Activated CD8-positive, alpha-beta memory T cell treated with anti-CD3 and anti-CD28 coated beads for 36 hours (primary cell): ENCODE measurements around the gene GAP43. TPM values are rescaled to one million over a fixed set of nuclear protein-coding genes. Genes with fewer than 3 reads are reported as not detected.

Source experiments
- CTCF ChIA-PET: fragments of 350-600 bp; sonication (Branson Sonifier 250); formaldehyde crosslinking; loops from one replicate; lab custom pipeline; 2021; ENCODE audit warnings: antibody characterized with exemption; lab: Charles Lee
- POLR2A ChIA-PET: fragments of 350-600 bp; sonication (Branson Sonifier 250); formaldehyde crosslinking; loops from one replicate; lab custom pipeline; 2021; ENCODE audit warnings: antibody characterized with exemption; lab: Charles Lee
- total RNA-seq, 2 experiments: library from RNA; stranded (reverse); gene quantifications; one replicate each; pipeline ENCODE4 v1.2.3, GENCODE V29; 2021

Gene GAP43
- total RNA-seq, 2 experiments from 2014 or later = 0.10 TPM; not detected in 1

DNA sequence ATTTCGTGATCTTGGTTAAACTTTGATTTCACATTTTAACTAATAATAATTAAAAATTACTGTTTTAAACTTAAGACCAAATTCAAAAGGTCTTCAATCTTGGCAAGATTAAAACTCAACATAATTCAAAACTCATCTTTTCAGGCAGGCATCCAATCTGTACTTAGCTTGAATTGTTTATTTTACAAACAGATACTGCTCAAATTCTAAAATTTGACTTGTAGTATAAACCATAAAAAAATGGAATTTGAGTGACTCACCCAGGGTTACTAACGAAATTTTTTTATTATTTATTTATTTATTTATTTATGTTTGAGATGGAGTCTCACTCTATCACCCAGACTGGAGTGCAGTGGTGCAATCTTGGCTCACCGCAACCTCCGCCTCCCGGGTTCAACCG is 64.4 kb downstream of the GAP43 start:
- POLR2A ChIA-PET = no interaction called here

DNA sequence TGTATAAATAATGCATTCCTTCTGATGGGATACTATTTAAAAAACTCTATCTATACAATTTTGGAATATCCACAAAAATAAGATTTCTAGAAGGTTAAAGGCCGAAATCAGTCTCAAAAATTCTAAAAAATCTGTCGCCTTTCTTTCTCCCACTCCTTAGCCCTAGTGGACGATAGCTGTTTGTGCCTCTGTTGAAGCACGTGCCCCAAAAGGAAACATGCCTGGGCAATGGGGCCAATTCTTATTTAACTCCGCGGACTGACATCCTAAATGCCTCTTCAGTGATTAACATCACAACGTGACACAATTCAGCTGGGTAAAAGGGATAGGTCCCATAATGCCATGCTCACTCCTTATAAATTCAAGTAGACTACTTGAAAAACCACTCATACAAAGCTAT is 65.1 kb downstream of the GAP43 start:
- ChIA-PET POLR2A (no interaction called here), CTCF (interaction anchor here (1.1 kb wide), 1 partner anchor 29 kb away, joined by 3 read pairs; no protein-coding TSS in a partner anchor)

More for the DNA sequence above, 64.4 kb downstream of the GAP43 start:
- CTCF ChIA-PET = no interaction called here

DNA sequence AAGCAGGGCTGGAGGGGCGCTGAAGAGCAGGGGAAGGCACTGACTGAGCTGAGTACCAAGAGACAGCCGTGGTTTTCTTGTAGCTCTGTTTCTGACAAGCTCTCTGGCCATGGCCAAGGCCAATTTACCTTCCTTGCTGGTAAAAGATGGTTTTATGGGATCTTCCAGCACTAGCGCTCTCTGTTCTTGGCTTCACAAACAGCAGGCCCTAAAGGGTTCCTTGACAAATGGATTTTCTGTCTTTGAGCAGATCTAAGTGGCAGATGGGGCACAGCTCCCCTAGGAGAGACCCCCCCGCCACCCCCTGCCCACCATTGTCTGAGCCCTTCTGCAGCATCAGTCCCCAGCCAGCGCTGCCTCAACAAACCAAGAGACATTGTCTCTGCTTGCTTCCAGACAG is 66.6 kb downstream of the GAP43 start:
- ChIA-PET POLR2A (no interaction called here), CTCF (no interaction called here)

DNA sequence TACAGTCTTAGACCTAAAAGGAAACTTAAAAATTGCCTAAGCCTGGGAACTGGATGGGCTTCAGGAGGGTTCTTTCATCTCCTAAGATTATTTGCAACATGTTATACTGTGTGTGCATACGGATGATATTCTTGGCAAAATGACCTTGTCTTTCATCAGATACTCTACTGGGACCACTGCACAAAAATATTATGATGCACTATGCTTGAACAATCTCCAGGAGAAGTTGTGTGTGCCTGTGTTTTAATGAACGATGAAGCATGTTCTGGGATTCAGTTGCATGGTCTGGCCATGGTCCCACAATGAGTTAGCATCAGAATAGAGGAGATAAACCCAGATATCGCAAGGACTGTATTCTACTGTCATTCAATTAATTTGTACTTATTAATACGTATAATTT is 68.7 kb downstream of the GAP43 start:
- POLR2A ChIA-PET = no interaction called here
- CTCF ChIA-PET = interaction anchor here (1.0 to 1.3 kb wide), 2 partner anchors 19 to 93 kb away, joined by 3 read pairs; no protein-coding TSS in a partner anchor

DNA sequence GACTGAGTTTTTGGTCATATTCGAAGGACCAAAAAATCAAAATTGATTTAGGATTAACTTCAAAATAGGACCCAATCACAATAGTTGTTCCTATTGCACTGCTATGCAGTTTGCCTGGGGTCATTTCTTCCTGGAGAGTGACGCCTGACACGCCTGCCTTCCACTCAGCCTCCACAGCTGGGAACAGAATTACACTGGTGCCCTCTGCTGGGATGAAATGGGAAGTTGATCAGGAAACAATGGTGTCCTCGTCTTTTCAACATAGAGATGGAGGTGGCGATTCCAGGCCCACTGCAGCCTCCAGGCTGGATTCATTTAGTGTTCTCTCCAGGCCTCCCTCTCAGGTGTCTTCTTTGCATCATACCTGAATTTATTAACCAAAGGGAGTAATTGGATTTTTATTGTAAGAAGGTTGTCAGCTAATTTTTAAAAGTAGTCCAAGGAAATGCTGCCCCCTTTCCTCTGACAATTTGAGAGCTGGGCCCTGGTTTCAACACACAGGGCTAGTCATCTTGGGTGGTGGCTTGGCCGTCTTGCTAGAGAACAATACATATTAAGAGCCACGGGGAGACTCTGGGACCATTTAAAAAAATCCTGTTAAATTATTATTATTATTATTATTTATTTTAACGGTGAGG is 69.7 kb downstream of the GAP43 start:
- CTCF ChIA-PET = interaction anchor here (0.9 to 1.4 kb wide), 6 partner anchors 11 to 601 kb away, joined by 3 to 6 read pairs (median 4); no protein-coding TSS in a partner anchor

DNA sequence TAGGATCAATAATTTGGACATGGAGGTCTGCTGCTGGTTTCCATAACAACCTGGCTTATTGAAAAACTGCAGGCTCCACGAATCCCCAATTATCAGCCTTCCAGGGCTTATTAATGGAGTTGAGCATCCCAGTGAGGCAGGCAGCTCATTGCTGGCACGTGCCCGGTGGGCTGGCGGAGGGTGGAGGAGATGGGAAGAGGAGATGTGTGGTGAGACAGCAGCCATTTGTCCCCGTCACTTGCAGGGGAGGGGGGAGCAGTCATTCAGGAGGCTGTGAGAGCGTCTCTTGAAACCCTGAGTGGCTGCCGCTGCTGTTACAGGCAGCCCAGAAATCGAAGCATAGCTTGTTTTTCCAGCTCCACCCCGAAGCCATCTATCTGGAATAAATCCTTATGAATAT is 70.6 kb downstream of the GAP43 start:
- ChIA-PET CTCF (interaction anchor here (0.9 to 1.4 kb wide), 3 partner anchors 12 to 602 kb away, joined by 3 to 6 read pairs (median 3); no protein-coding TSS in a partner anchor), POLR2A (no interaction called here)

More for the DNA sequence above, 69.7 kb downstream of the GAP43 start:
- POLR2A ChIA-PET = no interaction called here

DNA sequence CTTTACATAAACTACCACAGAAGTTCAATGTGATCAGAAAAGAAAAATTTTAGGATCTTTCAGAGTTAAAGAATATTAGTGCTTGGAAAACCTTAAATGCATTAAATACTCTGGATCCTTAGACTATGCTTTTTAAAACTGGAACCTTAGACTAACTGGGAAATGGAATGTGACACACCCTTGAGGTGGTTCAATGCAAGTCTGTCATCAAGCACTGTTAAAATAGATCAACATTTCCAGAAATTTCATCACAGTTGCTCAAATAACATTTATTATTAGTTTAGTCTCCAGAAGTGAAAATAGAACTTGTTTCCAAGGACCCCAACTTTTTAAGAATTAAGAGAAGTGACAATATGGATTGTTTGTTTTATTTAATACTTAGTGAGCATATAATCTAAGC is 71.8 kb downstream of the GAP43 start:
- ChIA-PET POLR2A (no interaction called here), CTCF (no interaction called here)

DNA sequence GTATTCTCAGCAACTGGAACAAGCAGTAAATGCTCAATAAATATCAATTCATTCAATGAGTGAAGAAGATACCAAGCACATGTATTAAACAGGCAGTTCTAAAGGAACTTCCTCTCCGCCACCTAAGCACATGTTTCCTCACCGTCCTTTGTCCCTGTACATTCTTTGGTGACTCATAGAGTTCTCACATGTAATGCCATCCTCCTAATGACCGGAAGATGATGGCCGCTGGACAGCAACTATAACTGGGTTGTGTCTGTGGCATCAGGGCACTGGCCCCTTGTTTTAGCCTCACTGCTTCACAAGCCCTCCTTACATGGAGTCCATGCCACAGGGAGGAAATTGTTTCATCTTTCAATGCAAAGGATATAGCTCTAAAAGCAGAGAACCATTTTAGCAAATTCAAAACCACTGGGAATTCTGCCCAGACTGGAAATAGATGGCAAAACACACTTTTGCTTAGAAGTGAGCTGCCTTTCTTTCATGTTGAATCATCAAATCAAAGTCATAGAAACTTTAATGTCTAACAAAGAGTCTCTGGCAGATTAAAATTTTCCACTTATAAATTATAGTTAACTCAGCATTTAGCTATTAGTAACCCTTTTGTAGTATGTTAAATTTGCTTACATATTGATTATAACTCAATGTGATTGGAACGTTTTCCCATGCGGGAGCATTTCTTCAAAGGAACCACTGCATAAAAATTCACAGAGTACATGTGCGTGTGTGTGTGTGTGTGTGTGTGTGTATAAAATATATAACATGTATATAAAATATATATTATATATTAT is 74.1 kb downstream of the GAP43 start:
- CTCF ChIA-PET = no interaction called here
- POLR2A ChIA-PET = no interaction called here

DNA sequence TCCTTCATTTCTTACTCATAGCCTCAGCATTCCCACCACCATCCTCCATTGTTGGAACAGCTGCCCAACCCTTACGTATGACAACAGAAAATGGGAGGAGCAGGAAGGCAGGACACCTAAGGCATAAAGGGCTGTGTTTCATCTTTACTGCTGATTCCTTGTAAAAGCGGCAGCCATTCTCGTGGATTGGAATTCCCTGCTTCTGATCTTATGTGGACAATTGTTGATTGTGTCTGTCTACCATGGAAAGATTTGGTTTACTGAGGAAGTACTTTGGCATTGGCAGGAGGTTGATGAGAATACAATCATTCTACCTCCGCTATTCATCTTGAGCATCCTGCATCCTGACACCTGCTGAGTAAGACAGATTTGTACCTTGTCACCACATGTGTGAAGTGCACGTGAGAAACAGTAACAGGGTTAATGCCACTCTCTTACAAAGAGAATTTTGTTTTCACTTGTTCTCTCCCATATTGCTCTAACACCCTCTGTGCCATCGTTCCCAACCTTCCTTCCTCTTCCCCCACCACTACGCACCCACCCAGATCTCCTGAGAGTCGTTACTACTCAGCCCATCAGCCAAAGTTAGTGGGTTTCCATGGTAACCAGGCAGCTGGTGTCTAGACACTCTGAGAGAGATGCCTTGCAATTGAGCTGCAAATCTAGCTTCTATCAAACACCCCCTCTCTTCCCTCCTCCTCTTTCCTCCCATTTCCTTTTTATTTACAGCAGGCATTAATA is 75.7 kb downstream of the GAP43 start:
- ChIA-PET POLR2A (no interaction called here), CTCF (no interaction called here)

DNA sequence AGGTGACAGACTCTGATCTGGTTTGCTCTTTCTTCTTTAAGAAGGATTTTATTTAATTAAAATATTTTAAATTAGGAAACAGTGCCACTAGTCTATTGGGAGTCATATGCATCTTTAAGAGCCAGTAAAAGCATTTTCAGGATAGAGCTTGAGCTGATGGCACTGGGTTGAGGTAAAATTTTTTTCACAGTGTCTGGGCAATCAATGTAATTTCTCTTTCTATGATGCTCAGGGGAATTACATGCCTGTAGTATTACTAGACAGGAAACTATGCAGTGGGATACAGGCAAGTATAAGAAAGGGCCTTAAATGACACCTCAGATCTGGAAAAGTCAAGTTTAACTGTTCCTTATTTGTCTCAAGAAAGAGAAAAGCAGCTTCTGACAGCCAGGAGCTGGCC is 76.4 kb downstream of the GAP43 start:
- POLR2A ChIA-PET = no interaction called here
- CTCF ChIA-PET = no interaction called here

DNA sequence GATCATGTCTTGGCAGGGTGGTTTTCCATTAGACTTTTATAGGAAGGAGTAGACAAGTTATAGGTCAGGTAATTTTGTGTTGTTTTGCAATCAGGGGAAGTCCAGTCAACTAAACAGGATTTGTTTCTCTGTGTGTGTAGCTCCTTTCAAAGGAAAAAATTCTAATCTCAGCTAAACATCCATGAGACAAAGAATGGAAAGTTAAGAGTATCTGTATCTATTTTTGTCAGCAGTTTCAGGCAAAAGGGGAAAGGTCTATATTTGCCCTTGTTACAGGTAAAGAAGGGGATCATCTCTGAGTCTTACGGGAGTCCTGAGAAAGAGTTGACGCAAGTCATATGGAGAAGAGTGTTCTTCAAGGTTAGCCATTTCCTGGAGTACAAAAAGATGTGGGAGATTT is 79.3 kb downstream of the GAP43 start:
- ChIA-PET CTCF (no interaction called here), POLR2A (no interaction called here)

DNA sequence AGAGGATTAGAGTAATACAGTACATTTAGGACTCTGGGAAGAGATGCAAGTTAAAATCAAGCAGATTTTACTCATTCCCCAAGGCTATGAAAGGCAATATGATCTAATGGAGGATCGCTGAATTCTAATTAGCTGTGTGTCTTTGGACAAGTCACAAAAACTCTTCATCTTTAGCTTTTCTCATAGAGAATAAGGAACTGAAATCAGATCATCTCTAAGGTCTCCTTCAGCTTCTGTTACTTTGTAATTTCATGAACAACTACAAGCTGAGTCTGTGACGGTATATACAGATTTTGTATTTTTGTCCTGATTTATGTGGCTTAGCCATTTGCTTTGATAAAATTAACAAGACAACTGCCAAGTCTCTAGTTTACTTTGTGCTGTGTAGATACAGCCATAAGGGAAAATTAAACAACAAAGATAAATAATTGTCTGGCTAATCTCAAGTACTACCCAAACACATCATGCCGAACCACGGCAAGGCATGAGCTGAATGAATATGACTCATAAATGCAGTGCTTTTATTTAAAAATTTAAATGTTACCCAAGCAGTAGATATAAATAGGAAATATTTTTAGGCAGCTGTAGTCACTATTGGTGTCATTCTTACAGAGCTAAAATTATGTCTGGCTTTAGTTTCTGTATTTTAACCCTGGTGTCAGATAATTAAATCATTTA is 81.5 kb downstream of the GAP43 start:
- POLR2A ChIA-PET = no interaction called here

DNA sequence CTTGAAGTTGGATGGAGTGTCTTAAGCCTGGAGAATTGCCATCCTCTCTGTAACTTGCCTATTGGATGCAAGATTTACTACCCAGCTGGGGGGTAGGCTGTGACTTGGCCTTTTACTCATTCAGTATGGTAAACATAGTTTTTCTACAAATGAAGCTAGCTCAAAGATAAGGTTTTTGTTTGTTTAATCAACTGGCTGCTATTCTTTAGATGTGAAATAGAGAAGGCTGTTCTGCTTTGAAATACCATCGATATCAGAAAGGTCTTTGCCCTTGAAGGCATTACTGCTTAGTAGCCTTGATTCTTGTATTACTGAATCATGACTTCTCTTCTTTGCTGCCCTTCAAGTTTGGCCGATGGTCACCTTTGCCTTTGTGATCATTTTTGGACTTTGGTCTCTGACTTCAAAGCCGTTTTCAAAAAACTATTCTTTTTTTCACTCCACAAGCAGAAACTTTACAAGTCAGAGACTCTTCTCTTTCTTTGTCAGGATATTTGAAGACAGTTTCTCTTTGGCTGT is 83.1 kb downstream of the GAP43 start:
- CTCF ChIA-PET = no interaction called here

More for the DNA sequence above, 81.5 kb downstream of the GAP43 start:
- CTCF ChIA-PET = no interaction called here

DNA sequence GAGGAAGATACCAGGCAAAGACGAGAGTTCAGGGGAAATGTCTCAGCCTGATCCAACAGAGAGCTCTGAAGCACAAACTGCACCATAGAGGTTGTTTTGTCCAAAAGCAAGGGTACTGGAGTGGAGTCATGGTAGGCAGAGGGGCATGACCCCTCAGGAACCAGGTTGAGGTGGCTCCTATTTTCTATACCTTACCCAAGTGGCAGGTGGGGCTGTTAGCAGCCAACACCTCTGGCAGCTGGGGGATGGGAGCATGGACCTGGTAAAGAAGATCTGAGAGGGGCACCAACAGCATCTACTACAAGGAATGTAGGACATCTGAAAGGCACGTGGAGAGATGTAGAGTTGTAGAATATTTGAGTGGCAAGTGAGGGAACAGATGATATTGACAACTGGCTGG is 85.2 kb downstream of the GAP43 start:
- POLR2A ChIA-PET = no interaction called here
- CTCF ChIA-PET = no interaction called here

More for the DNA sequence above, 83.1 kb downstream of the GAP43 start:
- POLR2A ChIA-PET = no interaction called here

DNA sequence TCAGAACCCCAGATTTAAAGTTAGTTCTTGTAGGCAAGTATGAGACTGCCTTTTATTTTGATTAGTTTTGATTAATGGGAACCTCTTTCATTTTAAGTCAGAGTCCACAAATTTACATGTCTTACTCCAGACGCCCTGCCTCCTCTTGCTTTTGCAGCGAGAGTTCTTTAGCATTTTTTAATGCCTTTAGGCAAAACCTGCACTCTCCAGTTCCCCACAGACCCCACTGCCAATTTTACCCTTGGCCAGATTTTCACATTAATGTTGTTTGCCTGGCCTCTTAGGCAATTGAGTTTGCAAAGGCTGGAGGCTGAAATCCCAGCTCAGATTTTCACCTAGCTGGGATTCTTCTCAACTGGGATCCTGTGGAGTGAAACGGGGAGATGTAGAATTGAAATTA is 85.8 kb downstream of the GAP43 start:
- CTCF ChIA-PET = no interaction called here
- POLR2A ChIA-PET = no interaction called here

DNA sequence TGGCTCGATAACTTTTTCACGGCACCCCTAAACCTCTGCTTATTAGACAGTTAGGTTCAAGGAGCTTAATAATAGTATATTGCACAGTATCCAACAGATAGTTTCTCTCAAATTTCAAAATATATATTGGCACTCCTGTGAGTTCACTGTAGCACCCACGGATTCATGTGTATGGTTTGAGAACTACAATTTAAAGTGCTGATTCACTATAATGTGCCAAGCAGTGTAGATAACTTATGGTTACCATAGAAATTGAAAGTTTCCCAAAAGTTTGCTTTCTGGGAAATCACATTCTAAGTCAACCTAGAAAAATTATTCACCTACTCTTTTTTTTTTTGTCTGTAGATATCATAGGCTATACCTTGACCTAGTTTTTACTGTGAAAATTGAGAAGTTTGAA is 86.6 kb downstream of the GAP43 start:
- ChIA-PET POLR2A (no interaction called here), CTCF (no interaction called here)

DNA sequence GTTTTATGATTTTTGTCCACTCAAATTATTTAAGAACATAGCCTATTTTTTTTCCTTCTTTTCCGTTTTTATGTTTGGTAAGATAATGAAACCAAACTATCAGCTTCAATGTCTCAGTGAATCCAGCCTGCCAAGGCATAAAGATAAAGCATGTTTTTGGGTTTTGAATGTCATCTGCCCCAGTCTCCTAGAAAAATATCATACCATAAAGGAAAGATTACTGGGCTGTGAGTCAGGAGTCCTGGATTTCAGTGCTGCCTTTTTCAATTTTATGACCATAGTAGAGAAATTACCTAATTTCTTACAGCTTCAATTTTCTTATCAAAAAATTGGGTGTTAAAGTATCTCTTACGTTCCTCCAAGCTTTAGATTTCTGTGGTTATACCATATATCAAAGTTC is 87.5 kb downstream of the GAP43 start:
- POLR2A ChIA-PET = no interaction called here
- CTCF ChIA-PET = interaction anchor here (0.7 to 0.8 kb wide), 2 partner anchors 19 to 30 kb away, joined by 3 read pairs; no protein-coding TSS in a partner anchor

DNA sequence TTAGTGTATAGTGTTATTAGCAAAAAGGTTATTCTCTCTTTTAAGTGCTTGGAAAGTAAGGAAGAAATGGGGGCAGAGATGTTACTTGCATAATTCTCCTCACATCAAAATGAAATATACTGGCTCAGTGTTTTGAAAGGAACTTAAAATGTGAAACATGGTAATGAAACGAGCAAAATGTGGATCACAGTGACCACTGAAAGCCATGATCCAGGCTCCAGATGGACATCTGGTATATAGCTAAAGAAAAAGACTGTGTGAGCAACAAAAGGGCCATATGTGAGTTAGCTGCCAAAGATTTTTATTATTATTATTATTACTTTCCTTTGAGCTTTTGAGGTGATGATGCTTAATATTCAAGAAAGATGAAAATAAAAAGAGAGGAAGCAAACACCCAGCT is 89.6 kb downstream of the GAP43 start:
- ChIA-PET POLR2A (no interaction called here), CTCF (no interaction called here)

DNA sequence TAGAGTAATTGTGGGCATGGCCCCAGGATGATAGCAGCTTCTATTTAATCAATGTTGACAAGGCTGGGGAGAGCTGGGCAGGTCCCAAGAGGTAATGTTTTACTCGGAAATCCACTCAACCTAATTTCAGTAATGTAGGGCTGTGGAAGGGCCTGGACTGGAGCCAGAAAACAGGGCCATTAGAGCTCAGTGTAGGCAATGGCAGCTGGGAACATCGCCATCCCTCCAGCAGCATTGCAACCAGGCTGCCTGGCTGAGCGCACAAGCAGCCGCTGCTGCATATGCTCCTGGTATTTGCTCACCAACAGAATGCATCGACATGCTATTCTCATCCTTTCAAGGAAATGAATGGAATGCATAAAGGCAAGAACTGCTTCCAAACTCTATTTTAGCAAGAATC is 90.0 kb downstream of the GAP43 start:
- CTCF ChIA-PET = no interaction called here

More for the DNA sequence above, 90.0 kb downstream of the GAP43 start:
- POLR2A ChIA-PET = no interaction called here
